GM10266 (cell line): ENCODE data around the gene TAF10.

Experiments
- DNase-seq: peaks from one replicate; pipeline ENCODE4 v3.0.0; 2012; ENCODE audit errors: extremely low spot score
- CTCF ChIP-seq: IDR thresholded peaks from 2 replicates; pipeline ENCODE4 v1.5.1; 2012; ENCODE audit warnings: mild to moderate bottlenecking, low read depth; ENCODE audit not compliant: control insufficient read depth, insufficient read depth; ENCODE audit errors: missing control alignments

Gene TAF10

GRCh38 chr11:6606471-6607189, 5.4 kb downstream of the TAF10 start:
- TF ChIP-seq CTCF = no peak
- peak; percentile 88 for DNase-seq

- no peak for TF ChIP-seq CTCF
- no peak for DNase-seq
Observed at GRCh38 chr11:6604790-6605189, 7.2 kb downstream of the TAF10 start.

GRCh38 chr11:6604081-6604626, 7.9 kb downstream of the TAF10 start:
- peak; percentile 44 for TF ChIP-seq CTCF
- peak; percentile 84 for DNase-seq

- peak; percentile 92 for DNase-seq
- no peak for TF ChIP-seq CTCF
Observed at GRCh38 chr11:6603287-6604080, 8.5 kb downstream of the TAF10 start, which contains the start of the genes ILK and RRP8. Gene ILK (plus strand): TSS chr11:6603774. CDS start chr11:6604272, 498 bp downstream. Gene RRP8 (minus strand): TSS chr11:6603616. CDS start chr11:6603502, 114 bp downstream.

GRCh38 chr11:6602096-6602940, 9.7 kb downstream of the TAF10 start:
- DNase-seq = no peak

More at GRCh38 chr11:6602096-6602940, 9.7 kb downstream of the TAF10 start:
- TF ChIP-seq CTCF = no peak
